Measurements from ENCODE around the gene ZIC2.

DNA sequence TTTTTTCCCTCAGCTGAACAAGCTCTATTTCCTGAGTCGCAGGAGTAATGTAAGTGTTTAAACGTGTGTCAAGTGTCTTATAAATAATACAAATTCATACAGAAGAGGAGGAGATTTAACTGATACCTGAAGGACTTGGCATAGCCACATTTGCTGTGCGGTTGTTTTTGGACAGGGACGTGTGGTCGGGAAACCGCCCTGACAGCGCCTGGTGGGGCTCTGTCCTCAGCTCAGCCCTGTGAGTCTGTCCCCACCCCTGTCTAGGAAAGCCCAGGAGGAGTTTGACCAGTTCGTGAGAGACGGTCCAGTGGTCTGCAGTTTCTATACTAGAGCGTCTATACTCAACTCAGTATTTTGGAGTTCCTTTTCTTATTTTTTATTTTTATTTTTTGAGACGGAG lies 16.7 kb downstream of the ZIC2 start:
- TF ChIP-seq, protein P1, sequence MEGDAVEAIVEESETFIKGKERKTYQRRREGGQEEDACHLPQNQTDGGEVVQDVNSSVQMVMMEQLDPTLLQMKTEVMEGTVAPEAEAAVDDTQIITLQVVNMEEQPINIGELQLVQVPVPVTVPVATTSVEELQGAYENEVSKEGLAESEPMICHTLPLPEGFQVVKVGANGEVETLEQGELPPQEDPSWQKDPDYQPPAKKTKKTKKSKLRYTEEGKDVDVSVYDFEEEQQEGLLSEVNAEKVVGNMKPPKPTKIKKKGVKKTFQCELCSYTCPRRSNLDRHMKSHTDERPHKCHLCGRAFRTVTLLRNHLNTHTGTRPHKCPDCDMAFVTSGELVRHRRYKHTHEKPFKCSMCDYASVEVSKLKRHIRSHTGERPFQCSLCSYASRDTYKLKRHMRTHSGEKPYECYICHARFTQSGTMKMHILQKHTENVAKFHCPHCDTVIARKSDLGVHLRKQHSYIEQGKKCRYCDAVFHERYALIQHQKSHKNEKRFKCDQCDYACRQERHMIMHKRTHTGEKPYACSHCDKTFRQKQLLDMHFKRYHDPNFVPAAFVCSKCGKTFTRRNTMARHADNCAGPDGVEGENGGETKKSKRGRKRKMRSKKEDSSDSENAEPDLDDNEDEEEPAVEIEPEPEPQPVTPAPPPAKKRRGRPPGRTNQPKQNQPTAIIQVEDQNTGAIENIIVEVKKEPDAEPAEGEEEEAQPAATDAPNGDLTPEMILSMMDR (IDR thresholded peaks at IDR 0.05), result no peak
- TF ChIP-seq POLR2A (IDR thresholded peaks at IDR 0.05) (no peak), POLR2AphosphoS5 (IDR thresholded peaks at IDR 0.05) (no peak), EP300 (IDR thresholded peaks at IDR 0.05) (no peak)
